Keratinocyte (primary cell): ENCODE results near the gene TBC1D4. TPM values are rescaled to one million over a fixed set of nuclear protein-coding genes. Genes with fewer than 3 reads are reported as not detected.

Experiments
- DNase-seq: peaks from one replicate; pipeline ENCODE4 v3.0.0-alpha.2; 2011; ENCODE audit warnings: low read depth, missing footprints, low spot score
- FAIRE-seq: peaks from 2 replicates; lab custom pipeline; 2011; peaks lifted over from hg19 to GRCh38; lab: Jason Lieb, UNC
- H2AFZ ChIP-seq: 2 replicates; pipeline ENCODE4 v1.6.0; 2012; ENCODE audit warnings: low read length, control low read depth, inconsistent platforms; ENCODE audit not compliant: control insufficient read depth
- H3K27ac ChIP-seq: 2 replicates; pipeline ENCODE4 v1.5.1; 2011; ENCODE audit warnings: low read length; ENCODE audit not compliant: control insufficient read depth, insufficient read depth
- H3K27me3 ChIP-seq: 3 replicates; pipeline ENCODE4 v1.6.0; 2011; ENCODE audit warnings: low read length; ENCODE audit not compliant: control insufficient read depth, insufficient read depth; ENCODE audit errors: extremely low read depth
- H3K36me3 ChIP-seq, 2 experiments: 2 replicates in 1 of 2; 3 replicates in 1 of 2; pipeline ENCODE4 v1.5.1; 2011; ENCODE audit warnings: low read length in 2 of 2, mild to moderate bottlenecking in 1 of 2; ENCODE audit not compliant: control insufficient read depth in 2 of 2, insufficient read depth in 2 of 2; ENCODE audit errors: extremely low read depth in 1 of 2
- H3K4me1 ChIP-seq: 3 replicates; pipeline ENCODE4 v1.5.1; 2011; ENCODE audit warnings: low read length; ENCODE audit not compliant: control insufficient read depth, insufficient read depth; ENCODE audit errors: extremely low read depth
- H3K4me2 ChIP-seq: 3 replicates; pipeline ENCODE4 v1.6.0; 2011; ENCODE audit warnings: low read depth, low read length; ENCODE audit not compliant: control insufficient read depth, insufficient read depth; ENCODE audit errors: extremely low read depth
- H3K4me3 ChIP-seq, 3 experiments: fragments of 200-600 bp in 1 of 3; sonication (generic) in 1 of 3; 2 replicates in 2 of 3; 3 replicates in 1 of 3; pipeline ENCODE4 v1.5.1; 2011 to 2016; ENCODE audit warnings: low read length in 3 of 3, mild to moderate bottlenecking in 3 of 3, control low read depth in 2 of 3, inconsistent platforms in 1 of 3, low read depth in 1 of 3, mixed read lengths in 1 of 3, mixed run types in 1 of 3, moderate library complexity in 1 of 3; ENCODE audit not compliant: control insufficient read depth in 2 of 3, insufficient read depth in 2 of 3; ENCODE audit errors: extremely low read depth in 1 of 3
- H3K79me2 ChIP-seq: 2 replicates; pipeline ENCODE4 v1.6.0; 2012; ENCODE audit warnings: low read length; ENCODE audit not compliant: control insufficient read depth, insufficient read depth
- H3K9ac ChIP-seq: 3 replicates; pipeline ENCODE4 v1.6.0; 2011; ENCODE audit warnings: low read length; ENCODE audit not compliant: control insufficient read depth, insufficient read depth; ENCODE audit errors: extremely low read depth
- H3K9me1 ChIP-seq: 3 replicates; pipeline ENCODE4 v1.6.0; 2011; ENCODE audit warnings: low read length; ENCODE audit not compliant: control insufficient read depth, insufficient read depth; ENCODE audit errors: extremely low read depth
- H3K9me3 ChIP-seq: 2 replicates; pipeline ENCODE4 v1.5.1; 2012; ENCODE audit warnings: low read depth, low read length; ENCODE audit not compliant: control insufficient read depth
- H4K20me1 ChIP-seq: 3 replicates; pipeline ENCODE4 v1.6.0; 2011; ENCODE audit warnings: low read length; ENCODE audit not compliant: control insufficient read depth, insufficient read depth; ENCODE audit errors: extremely low read depth
- CTCF ChIP-seq, 3 experiments: IDR thresholded peaks in 1 of 3; conservative IDR thresholded peaks in 1 of 3; optimal IDR thresholded peaks in 1 of 3; 2 replicates in 2 of 3; 3 replicates in 1 of 3; pipeline versions ENCODE3 to v1.5.1; 2011; ENCODE audit warnings: low read length in 3 of 3, mild to moderate bottlenecking in 3 of 3, moderate library complexity in 2 of 3, control low read depth in 1 of 3, inconsistent platforms in 1 of 3; ENCODE audit not compliant: insufficient read depth in 2 of 3; ENCODE audit errors: extremely low read depth in 1 of 3
- EZH2 ChIP-seq: IDR thresholded peaks from one replicate; pipeline ENCODE4 v1.6.1; 2012; ENCODE audit warnings: inconsistent platforms, mild to moderate bottlenecking, low read length, moderate library complexity
- dilution Hi-C: fragments of 300-500 bp; cut with MboI; formaldehyde crosslinking; loops from one replicate; pipeline ENCODE4 v1.7.0; 2020; ENCODE audit warnings: low sequenced_read_pairs; ENCODE audit not compliant: extremely low pct_ligation_motif_present
- polyA plus RNA-seq, 5 experiments: library from polyadenylated mRNA; depleted of rRNA in 3 of 5; stranded (reverse) in 3 of 5; stranded (forward) in 1 of 5; unstranded in 1 of 5; fragments of >200 nt; gene quantifications; 1 replicate in 1 of 5; 2 replicates in 3 of 5; 3 replicates in 1 of 5; pipeline versions ENCODE4 v1.2.1 to v1.2.3, GENCODE V29; 2011 to 2012; ENCODE audit warnings: missing spikeins in 2 of 5, low read depth in 1 of 5, low replicate concordance in 1 of 5

Gene TBC1D4
- polyA plus RNA-seq, 1 donor (not counting 4 experiments of a cell fraction or from before 2014, with no cell fraction given) = 14.2 TPM

DNA sequence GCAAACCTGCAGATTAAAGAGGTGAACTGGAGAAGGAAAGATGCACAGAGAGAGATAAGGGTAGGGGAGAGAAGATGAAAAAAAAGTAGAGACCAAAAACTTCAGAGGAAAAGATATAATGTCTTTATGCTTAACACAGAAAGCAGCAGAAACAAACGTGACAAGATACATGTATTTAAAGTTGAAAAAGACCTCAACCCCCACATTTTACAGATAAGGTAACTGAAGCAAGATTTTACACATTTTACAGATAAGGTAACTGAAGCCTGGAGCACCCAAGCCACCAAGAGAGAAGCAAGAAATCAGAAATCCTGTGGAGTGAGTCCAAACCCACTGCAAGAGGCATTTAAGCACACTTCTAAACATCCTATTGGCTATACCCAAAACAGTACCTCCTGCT lies 185.3 kb downstream of the TBC1D4 start:
- Histone ChIP-seq H4K20me1 (no peaks in the 10 kb centered on the region), H3K4me1 (no peaks in the 10 kb centered on the region), H3K9me3 (no peaks in the 10 kb centered on the region), H3K27ac (no peak overlapping the region), H3K36me3 (no peaks in the 10 kb centered on the region), H3K4me2 (no peak overlapping the region), H3K9me1 (no peaks in the 10 kb centered on the region), H3K4me3 (no peak overlapping the region), H3K9ac (no peak overlapping the region), H3K27me3 (no peaks in the 10 kb centered on the region), H3K79me2 (no peaks in the 10 kb centered on the region), H2AFZ (no peak overlapping the region)
- DNase-seq = no peak
- dilution Hi-C loops = no loop called here
- TF ChIP-seq EZH2 (no peak), CTCF (optimal IDR thresholded peaks at IDR 0.05 in 1 of 3, IDR thresholded peaks at IDR 0.05 in 1 of 3, conservative IDR thresholded peaks at IDR 0.05 in 1 of 3; ENCODE audit: extremely low read depth in 1 of 3, insufficient read depth in 2 of 3, low read length in 3 of 3) (no peak)
- no peak for FAIRE-seq

- no peaks in the 10 kb centered on the region for H3K79me2 ChIP-seq
- DNase-seq = no peak
- TF ChIP-seq CTCF (optimal IDR thresholded peaks at IDR 0.05 in 1 of 3, IDR thresholded peaks at IDR 0.05 in 1 of 3, conservative IDR thresholded peaks at IDR 0.05 in 1 of 3; ENCODE audit: extremely low read depth in 1 of 3, insufficient read depth in 2 of 3, low read length in 3 of 3) (no peak), EZH2 (no peak)
- FAIRE-seq = no peak
- H3K36me3 ChIP-seq = no peaks in the 10 kb centered on the region
- no peaks in the 10 kb centered on the region for H3K9me3 ChIP-seq
- H3K4me1 ChIP-seq = no peaks in the 10 kb centered on the region
- no peaks in the 10 kb centered on the region for H4K20me1 ChIP-seq
- no peak overlapping the region for H2AFZ ChIP-seq
- no peaks in the 10 kb centered on the region for H3K27me3 ChIP-seq
- no peak overlapping the region for H3K4me3 ChIP-seq
- dilution Hi-C loops = no loop called here
- no peak overlapping the region for H3K4me2 ChIP-seq
- no peak overlapping the region for H3K9ac ChIP-seq
- no peaks in the 10 kb centered on the region for H3K9me1 ChIP-seq
- no peak overlapping the region for H3K27ac ChIP-seq
Measured at GRCh38 chr13:75295201-75295600, 186.8 kb downstream of the TBC1D4 start.
